ENCODE measurements around the gene ZNF780A.

DNA sequence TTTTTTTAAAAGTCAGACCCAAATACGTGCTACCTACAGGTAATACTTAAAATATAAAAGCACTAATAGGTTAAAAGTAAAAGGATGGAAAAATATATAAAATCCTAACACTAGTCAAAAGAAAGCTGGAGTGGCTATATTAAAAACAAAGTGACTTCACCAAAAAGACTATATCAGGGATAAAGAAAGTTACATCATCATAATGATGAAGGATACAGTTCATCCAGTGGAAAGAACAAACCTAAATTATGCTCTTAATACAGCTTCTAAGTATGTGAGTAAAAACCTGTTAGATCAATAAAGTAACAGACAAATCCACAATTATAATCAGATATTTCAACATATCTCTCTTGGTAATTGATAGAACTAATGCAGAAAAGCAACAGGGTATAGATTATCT, 33.6 kb downstream of the ZNF780A start:
- TF ChIP-seq CTCF (IDR thresholded peaks at IDR 0.05) (no peak), POLR2A (IDR thresholded peaks at IDR 0.05) (no peak)
